C4-2B (cell line): ENCODE results near the gene CTSW.

Experiments used
- H3K27ac ChIP-seq: fragments of 450-650 bp; 2 replicates; pipeline ENCODE4 v1.5.1; 2017
- ZFX ChIP-seq: fragments of 450-650 bp; IDR thresholded peaks from 2 replicates; pipeline ENCODE4 v1.6.1; 2017
- TF ChIP-seq, protein P1 (sequence below): fragments of 450-650 bp; conservative IDR thresholded peaks from 2 replicates; pipeline ENCODE4 v1.5.1; 2017; ENCODE audit warnings: mild to moderate bottlenecking

Gene CTSW

DNA sequence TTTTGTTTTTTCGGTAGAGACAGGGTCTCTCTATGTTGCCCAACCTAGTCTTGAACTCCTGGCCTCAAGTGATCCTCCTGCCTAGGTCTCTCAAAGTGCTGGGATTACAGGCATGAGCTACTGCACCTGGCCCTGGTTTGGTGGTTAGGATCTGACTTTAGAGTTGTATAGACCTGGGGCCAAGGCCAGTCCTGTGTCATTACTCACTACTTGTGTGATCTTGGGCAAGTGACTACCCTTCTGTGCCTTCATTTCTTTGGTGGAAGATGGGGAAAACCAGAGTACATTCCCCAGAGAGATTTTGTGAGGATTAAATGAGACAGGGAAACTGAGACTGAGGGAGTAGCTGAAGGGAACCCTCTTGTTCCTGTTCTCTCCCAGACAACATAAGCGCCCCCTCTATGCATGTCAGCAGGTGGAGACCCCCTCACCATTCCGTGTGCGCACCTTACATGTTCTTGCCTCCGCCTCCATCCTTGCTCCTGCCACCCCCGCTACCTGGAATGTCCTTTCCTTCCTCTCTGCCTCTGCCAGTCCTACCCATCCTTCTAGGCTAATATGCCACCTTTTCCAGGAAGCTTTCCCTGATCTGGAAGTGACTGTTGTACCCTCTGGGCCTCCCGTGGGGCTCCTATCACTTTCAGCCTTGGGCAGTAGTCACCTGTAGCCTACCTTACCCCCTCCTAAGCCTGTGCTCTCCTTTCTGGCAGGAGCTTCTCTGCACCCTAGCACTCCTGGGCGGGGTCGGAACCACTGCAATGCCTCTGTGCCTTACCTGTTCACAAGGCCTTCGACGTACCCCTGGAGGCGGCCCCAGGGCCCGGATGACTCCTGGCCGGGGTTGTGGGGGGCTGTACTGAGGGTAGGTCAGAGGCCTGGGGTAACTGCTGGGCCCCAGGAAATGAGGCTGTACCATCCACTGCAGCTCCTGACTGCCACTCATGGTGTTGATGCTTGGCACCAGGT lies 16.7 kb downstream of the CTSW start:
- no peak overlapping the region for H3K27ac ChIP-seq

GRCh38 chr11:65897020-65897471 lies 17.4 kb downstream of the CTSW start:
- H3K27ac ChIP-seq = no peak overlapping the region
- no peak for TF ChIP-seq ZFX
- TF ChIP-seq, protein P1, sequence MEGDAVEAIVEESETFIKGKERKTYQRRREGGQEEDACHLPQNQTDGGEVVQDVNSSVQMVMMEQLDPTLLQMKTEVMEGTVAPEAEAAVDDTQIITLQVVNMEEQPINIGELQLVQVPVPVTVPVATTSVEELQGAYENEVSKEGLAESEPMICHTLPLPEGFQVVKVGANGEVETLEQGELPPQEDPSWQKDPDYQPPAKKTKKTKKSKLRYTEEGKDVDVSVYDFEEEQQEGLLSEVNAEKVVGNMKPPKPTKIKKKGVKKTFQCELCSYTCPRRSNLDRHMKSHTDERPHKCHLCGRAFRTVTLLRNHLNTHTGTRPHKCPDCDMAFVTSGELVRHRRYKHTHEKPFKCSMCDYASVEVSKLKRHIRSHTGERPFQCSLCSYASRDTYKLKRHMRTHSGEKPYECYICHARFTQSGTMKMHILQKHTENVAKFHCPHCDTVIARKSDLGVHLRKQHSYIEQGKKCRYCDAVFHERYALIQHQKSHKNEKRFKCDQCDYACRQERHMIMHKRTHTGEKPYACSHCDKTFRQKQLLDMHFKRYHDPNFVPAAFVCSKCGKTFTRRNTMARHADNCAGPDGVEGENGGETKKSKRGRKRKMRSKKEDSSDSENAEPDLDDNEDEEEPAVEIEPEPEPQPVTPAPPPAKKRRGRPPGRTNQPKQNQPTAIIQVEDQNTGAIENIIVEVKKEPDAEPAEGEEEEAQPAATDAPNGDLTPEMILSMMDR = no peak

More for the DNA sequence above, 16.7 kb downstream of the CTSW start:
- TF ChIP-seq, protein P1 = no peak
- TF ChIP-seq ZFX = no peak

- no peak for TF ChIP-seq ZFX
- TF ChIP-seq, protein P1 = no peak
- H3K27ac ChIP-seq = no peak overlapping the region
These were observed 19.2 kb downstream of the CTSW start for GRCh38 chr11:65898656-65899355.

DNA sequence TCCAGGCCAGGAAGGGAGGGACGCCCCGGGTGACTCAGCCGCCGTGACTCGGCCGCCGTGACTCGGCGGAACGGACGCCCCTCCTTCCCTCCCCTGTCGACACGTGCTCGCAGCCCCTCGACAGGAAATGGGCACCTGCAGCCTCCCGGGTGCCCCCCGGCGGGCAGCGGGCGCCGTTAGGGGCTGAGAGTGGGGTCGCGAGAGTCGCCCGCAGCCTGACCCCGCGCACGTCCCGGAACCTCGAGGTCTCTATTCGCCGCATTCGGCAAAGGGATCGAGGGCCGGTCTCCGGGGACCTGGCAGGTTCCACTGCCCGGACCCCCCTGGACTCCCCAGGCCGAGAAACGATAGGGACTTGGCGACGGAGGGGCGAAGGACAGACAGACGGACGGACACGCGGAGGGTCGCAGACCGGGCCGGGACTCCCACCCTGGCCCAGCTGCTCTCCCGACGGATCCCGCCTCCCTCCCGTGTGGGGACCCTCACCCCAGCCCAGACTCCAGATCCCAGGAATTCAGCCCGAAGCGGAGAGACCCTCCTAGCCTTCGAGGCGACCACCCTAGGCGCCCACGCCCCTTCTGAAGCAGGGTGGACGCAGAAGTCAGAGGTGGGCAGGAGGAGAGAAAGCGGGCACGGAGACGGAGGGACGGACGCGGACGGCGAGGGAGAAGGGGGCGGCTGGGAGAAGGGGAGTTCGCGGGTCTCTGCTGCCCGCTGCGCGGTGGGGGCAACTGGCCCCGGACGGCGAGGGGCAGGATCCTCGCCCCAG lies 19.9 kb downstream of the CTSW start:
- H3K27ac ChIP-seq = no peak overlapping the region; the same call in 1 of the 2 replicates
- TF ChIP-seq, protein P1 = no peak

- TF ChIP-seq, protein P1 = no peak
- TF ChIP-seq ZFX = no peak
- no peak within 1 kb of the TSS; the same call in 1 of the 2 replicates for H3K27ac ChIP-seq
These were observed 20.7 kb downstream of the CTSW start, which contains the start of gene FOSL1 for GRCh38 chr11:65900125-65900898. Gene FOSL1, minus strand, starts transcription at chr11:65900388. Its CDS starts 49 bp downstream, at chr11:65900339.

DNA sequence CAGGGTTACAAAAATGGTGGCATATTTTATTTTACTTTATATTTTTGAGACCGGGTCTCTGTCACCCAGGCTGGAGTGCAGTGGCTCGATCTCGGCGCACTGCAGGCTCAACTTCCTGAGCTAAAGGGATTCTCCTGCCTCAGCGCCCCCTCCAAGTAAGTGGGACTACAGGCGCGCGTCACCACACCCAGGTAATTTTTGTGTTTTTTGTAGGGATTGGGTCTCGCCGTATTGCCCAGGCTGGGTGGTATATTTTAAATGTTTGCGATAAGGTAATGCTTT lies 21.2 kb downstream of the CTSW start:
- H3K27ac ChIP-seq = no peak overlapping the region
- TF ChIP-seq, protein P1 = no peak
